Measurements from ENCODE around the gene CDH23. TPM values are rescaled to one million over a fixed set of nuclear protein-coding genes. Genes with fewer than 3 reads are reported as not detected.

Gene CDH23
- total and polyA plus RNA-seq, 2 of the 8 experiments (the other 6 are each of a cell fraction or from before 2014, with no cell fraction given) = 1.9 to 4.9 TPM

GRCh38 chr10:71716426-71716825 is 319.7 kb downstream of the CDH23 start:
- peaks cover 0 to 6% (median 0%) of the 10 kb centered on the region in 4 experiments; a peak in 2 of 7 replicates for H3K27me3 ChIP-seq (replicated peaks in 1 of 4; ENCODE audit: control insufficient read depth in 3 of 4, extremely low read depth in 1 of 4, insufficient read depth in 3 of 4, low read length in 3 of 4)
- no peak for DNase-seq (ENCODE audit: low read depth in 1 of 2, low spot score in 2 of 2)
- no peak overlapping the region for H3K4ac ChIP-seq (replicated peaks; ENCODE audit: insufficient read length, low read depth, low read length)
- no peak overlapping the region for H2AFZ ChIP-seq (ENCODE audit: low read length)
- H2BK20ac ChIP-seq (ENCODE audit: low read length) = no peak overlapping the region; the same call in 1 of the 2 replicates
- no peak overlapping the region for H3K4me2 ChIP-seq (ENCODE audit: insufficient read depth in 1 of 2, low read depth in 2 of 2, low read length in 2 of 2)
- H3K79me2 ChIP-seq (ENCODE audit: control insufficient read depth in 1 of 2, insufficient read depth in 2 of 2, low read length in 2 of 2) = no peaks in the 10 kb centered on the region
- H3K36me3 ChIP-seq (ENCODE audit: control insufficient read depth in 2 of 4, insufficient read depth in 4 of 4, low read length in 3 of 4) = no peaks in the 10 kb centered on the region
- no peak overlapping the region for H4K91ac ChIP-seq (replicated peaks; ENCODE audit: insufficient read length, low read length)
- H2BK15ac ChIP-seq (ENCODE audit: low read length) = no peak overlapping the region
- H2AK5ac ChIP-seq (ENCODE audit: low read depth, low read length) = no peak overlapping the region
- no peak for FAIRE-seq
- no peaks in the 10 kb centered on the region for H3K9me3 ChIP-seq (ENCODE audit: insufficient read depth in 2 of 2, low read depth in 1 of 2, low read length in 1 of 2)
- 91% methylated on average over 5 of the region's 5 CpGs; no CpG with 5 or more reads in 1 of the 2 experiments for WGBS, 2 experiments (ENCODE audit: extremely low coverage in 1 of 2, insufficient coverage in 1 of 2, insufficient read length in 1 of 2, insufficient replicate concordance in 2 of 2, low coverage in 1 of 2, low lambda C conversion rate in 2 of 2, missing lambda C conversion rate in 1 of 2)
- CTCF ChIA-PET (ENCODE audit: partially characterized antibody) = interaction anchor here (0.6 to 7.2 kb wide), 21 partner anchors 9 to 934 kb away, joined by 3 to 65 read pairs (median 4); partner anchors contain the start of gene VSIR
- no peak overlapping the region for H2BK120ac ChIP-seq (replicated peaks; ENCODE audit: low read depth, low read length)
- H3K23ac ChIP-seq (ENCODE audit: insufficient read length) = no peak overlapping the region
- no peak overlapping the region for H3K56ac ChIP-seq (replicated peaks; ENCODE audit: insufficient read length, low read depth, low read length)
- no peak overlapping the region for H4K5ac ChIP-seq (ENCODE audit: insufficient read length, low read depth, low read length)
- H3K79me1 ChIP-seq (ENCODE audit: low read depth, low read length) = no peaks in the 10 kb centered on the region
- H3K23me2 ChIP-seq (ENCODE audit: low read depth, low read length) = peaks cover 2% of the 10 kb centered on the region; the same call in 1 of the 2 replicates
- no peaks in the 10 kb centered on the region for H4K20me1 ChIP-seq (replicated peaks in 1 of 2; ENCODE audit: control insufficient read depth in 1 of 2, insufficient read depth in 2 of 2, low read length in 2 of 2)
- H2BK5ac ChIP-seq (ENCODE audit: low read depth, low read length) = no peak overlapping the region
- H3K27ac ChIP-seq (ENCODE audit: low read depth, low read length) = no peak overlapping the region
- no peak overlapping the region for H3K4me3 ChIP-seq (ENCODE audit: extremely low read depth in 1 of 4, insufficient read depth in 2 of 4, low read depth in 3 of 4, low read length in 4 of 4)
- POLR2A ChIA-PET (ENCODE audit: partially characterized antibody) = no interaction called here
- H3K14ac ChIP-seq (ENCODE audit: insufficient read length) = no peak overlapping the region
- no peak overlapping the region for H4K8ac ChIP-seq (ENCODE audit: extremely low read depth, insufficient read depth, low read length)
- H3K4me1 ChIP-seq (replicated peaks in 1 of 4; ENCODE audit: control insufficient read depth in 3 of 4, insufficient read depth in 4 of 4, low read length in 3 of 4) = peaks cover 0 to 14% (median 8%) of the 10 kb centered on the region in 4 experiments; a peak in 6 of 7 replicates
- no peak overlapping the region for H3K18ac ChIP-seq (ENCODE audit: extremely low read depth, low read length)
- H3K9ac ChIP-seq (replicated peaks in 1 of 4; ENCODE audit: extremely low read depth in 1 of 4, low read depth in 3 of 4, low read length in 3 of 4) = no peak overlapping the region
- H2BK12ac ChIP-seq (ENCODE audit: low read depth, low read length) = no peak overlapping the region
- no peak for TF ChIP-seq SIN3A (conservative IDR thresholded peaks at IDR 0.05 in 1 of 2, IDR thresholded peaks at IDR 0.05 in 1 of 2; ENCODE audit: low read depth in 1 of 2, low read length in 2 of 2)
- TF ChIP-seq SIX5 (IDR thresholded peaks at IDR 0.05; ENCODE audit: low read depth, low read length) = no peak
- TF ChIP-seq SP2 (IDR thresholded peaks at IDR 0.05; ENCODE audit: low read length) = no peak
- TF ChIP-seq TBP (IDR thresholded peaks at IDR 0.05; ENCODE audit: low read depth, low read length) = no peak
- no peak for TF ChIP-seq SIRT6 (IDR thresholded peaks at IDR 0.05; ENCODE audit: low read length)
- TF ChIP-seq SP4 (IDR thresholded peaks at IDR 0.05; ENCODE audit: low read length) = no peak
- TF ChIP-seq HDAC2 (IDR thresholded peaks at IDR 0.05; ENCODE audit: borderline replicate concordance in 1 of 2, low read depth in 2 of 2, low read length in 2 of 2) = no peak
- TF ChIP-seq BRCA1 (IDR thresholded peaks at IDR 0.05; ENCODE audit: low read depth, low read length) = no peak
- TF ChIP-seq FOSL1 (IDR thresholded peaks at IDR 0.05; ENCODE audit: insufficient read depth, low read depth, low read length) = no peak
- no peak for TF ChIP-seq NANOG (IDR thresholded peaks at IDR 0.05; ENCODE audit: insufficient read depth, low read depth, low read length, poor library complexity, severe bottlenecking)
- TF ChIP-seq SP1 (IDR thresholded peaks at IDR 0.05; ENCODE audit: low read depth, low read length) = no peak
- TF ChIP-seq, protein P1, sequence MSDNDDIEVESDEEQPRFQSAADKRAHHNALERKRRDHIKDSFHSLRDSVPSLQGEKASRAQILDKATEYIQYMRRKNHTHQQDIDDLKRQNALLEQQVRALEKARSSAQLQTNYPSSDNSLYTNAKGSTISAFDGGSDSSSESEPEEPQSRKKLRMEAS (IDR thresholded peaks at IDR 0.05) = no peak
- TF ChIP-seq KDM5A (IDR thresholded peaks at IDR 0.05; ENCODE audit: low read length) = no peak
